Measurements from ENCODE around the gene CAMKK2. TPM values are rescaled to one million over a fixed set of nuclear protein-coding genes. Genes with fewer than 3 reads are reported as not detected.
"Not testable (repeated sequence)": the region's sequence is repeated elsewhere in the genome, so short reads cannot be mapped to it uniquely, and the experiment has no call there.

The CAMKK2 gene
- total RNA-seq, 2 experiments from 2014 or later = 22.0 to 22.4 TPM

DNA sequence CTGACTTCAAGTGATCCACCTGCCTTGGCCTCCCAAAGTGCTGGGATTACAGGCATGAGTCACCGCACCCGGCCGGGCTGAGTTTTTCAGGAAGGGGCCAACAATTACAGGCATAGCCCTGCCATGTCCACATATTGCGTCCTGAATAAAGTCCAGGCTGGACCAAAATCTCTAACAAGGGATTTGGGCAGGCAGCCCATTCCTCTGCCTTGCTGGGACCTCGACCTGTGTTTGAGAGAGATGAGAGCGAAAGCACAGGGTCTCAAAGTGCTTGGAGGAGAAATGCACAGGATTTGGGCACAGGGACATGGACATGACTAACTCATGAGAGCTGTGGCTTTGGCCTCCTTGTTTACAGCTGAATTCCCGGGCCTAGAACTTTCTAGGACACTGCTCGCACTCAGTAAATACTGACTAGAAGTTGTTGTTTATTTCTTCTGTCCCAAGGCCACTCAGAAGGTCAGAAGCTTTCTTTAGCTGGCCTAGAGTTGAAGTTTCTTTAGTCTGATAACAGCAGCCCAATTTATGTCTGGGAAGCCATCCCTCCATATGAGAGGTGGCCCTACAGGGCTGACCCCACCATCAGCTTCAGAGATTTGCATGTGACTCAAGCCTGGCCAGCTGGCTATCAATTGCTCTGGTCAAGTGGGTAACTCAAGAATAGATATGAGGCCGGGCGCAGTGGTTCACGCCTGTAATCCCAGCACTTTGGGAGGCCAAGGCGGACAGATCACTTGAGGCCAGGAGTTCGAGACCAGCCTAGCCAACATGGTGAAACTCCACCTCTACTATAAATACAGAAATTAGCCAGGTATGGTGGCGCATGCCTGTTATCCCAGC is 11.7 kb downstream of the CAMKK2 start:
- no peak overlapping the region for H3K4me3 Mint-ChIP-seq
- H3K36me3 Mint-ChIP-seq = no peaks in the 10 kb centered on the region
- H3K27me3 Mint-ChIP-seq = no peaks in the 10 kb centered on the region
- H3K9me3 Mint-ChIP-seq = no peaks in the 10 kb centered on the region
- H3K27ac Mint-ChIP-seq = no peak overlapping the region
- ChIA-PET POLR2A (no interaction called here), CTCF (no interaction called here)
- intact Hi-C loops (cut with micrococcal nuclease) = no loop called here
- peaks cover 6% of the 10 kb centered on the region for H3K4me1 Mint-ChIP-seq (ENCODE audit: low read depth)
- no peak for DNase-seq

DNA sequence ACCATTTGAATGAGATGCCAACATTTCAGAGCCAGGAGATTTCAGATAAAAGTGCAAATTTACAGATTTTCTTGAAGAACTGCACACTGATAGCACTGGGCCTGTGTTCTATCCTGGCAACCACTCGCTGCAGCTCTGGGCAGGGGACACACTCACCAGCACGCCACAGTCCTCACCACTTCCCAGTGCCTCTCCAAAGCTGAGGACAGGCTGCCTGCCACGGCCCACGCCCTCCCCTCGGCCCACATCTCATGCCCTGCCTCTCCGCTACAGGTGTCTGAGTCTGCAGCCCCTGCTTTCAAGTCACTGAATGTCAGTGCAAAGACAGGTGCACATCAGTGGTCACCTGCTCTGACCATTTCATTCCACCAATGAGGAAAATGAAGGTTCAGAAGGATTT is 12.7 kb downstream of the CAMKK2 start:
- peaks cover 4% of the 10 kb centered on the region for H3K4me1 Mint-ChIP-seq (ENCODE audit: low read depth)
- H3K9me3 Mint-ChIP-seq = no peaks in the 10 kb centered on the region
- intact Hi-C loops (cut with micrococcal nuclease) = no loop called here
- H3K27ac Mint-ChIP-seq = no peak overlapping the region
- H3K4me3 Mint-ChIP-seq = no peak overlapping the region
- no peak for DNase-seq
- ChIA-PET CTCF (no interaction called here), POLR2A (no interaction called here)
- H3K36me3 Mint-ChIP-seq = no peaks in the 10 kb centered on the region
- H3K27me3 Mint-ChIP-seq = no peaks in the 10 kb centered on the region

- no peak for DNase-seq
- Mint-ChIP-seq H3K27me3 (no peaks in the 10 kb centered on the region), H3K27ac (no peak overlapping the region), H3K4me3 (no peak overlapping the region), H3K4me1 (ENCODE audit: low read depth) (peaks cover 1% of the 10 kb centered on the region), H3K9me3 (no peaks in the 10 kb centered on the region), H3K36me3 (peaks cover 1% of the 10 kb centered on the region)
- intact Hi-C loops (cut with micrococcal nuclease) = no loop called here
- CTCF ChIA-PET = no interaction called here
- POLR2A ChIA-PET = no interaction called here
Measured at GRCh38 chr12:121283388-121283787, 13.1 kb downstream of the CAMKK2 start.

DNA sequence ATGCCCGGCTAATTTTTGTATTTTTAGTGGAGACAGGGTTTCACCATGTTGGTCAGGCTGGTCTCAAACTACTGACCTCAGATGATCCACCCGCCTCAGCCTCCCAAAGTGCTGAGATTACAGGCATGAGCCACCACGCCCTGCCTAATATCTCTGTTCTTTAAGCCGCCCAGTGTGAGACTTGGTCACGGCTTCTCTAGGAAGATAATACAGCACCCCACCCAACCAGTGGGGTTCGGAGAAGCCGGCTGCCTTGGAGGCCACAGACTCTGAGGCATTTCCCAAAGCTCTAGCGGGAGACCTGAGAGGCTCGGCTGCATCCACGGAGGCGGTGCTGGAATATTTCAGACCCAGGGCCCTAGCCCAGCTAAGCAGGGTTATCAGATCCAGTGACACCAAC is 13.6 kb downstream of the CAMKK2 start:
- H3K4me3 Mint-ChIP-seq; H3K27me3 Mint-ChIP-seq; CTCF ChIA-PET; H3K27ac Mint-ChIP-seq; intact Hi-C loops (cut with micrococcal nuclease); DNase-seq; H3K9me3 Mint-ChIP-seq; POLR2A ChIA-PET; H3K36me3 Mint-ChIP-seq; H3K4me1 Mint-ChIP-seq (ENCODE audit: low read depth): not testable (repeated sequence)

DNA sequence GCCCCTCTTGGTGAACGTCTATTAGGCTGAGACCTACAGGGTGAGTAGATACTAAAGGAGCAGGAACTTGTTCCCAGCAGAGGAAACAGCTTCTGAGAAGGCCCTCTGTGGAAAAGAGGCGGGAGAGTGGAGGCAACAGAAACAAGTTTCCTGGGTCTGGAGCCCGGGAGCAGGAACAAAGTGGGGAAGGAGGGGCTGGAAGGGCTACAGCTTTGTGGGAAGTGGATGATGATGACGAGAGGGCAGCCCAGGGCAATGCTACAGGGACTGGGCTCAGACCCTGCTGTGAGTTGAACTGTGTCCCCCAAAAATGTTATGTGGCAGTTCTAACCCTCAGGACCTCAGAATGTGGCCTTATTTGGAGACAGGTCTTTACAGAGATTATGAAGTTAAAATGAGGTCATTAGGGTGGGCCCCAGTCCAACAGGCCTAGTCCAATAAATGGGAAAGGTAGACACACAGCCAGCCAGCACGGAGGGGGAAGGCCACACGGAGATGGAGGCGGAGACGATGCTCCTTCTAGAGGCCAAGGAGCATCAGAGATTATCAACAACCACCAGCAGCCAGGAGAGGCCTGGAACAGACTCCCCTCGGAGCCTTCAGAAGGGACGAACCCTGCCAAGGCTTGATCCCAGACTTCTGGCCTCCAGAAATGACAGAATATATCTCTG is 14.3 kb downstream of the CAMKK2 start:
- Mint-ChIP-seq H3K27me3 (no peaks in the 10 kb centered on the region), H3K36me3 (peaks cover 1% of the 10 kb centered on the region), H3K27ac (no peak overlapping the region), H3K9me3 (no peaks in the 10 kb centered on the region), H3K4me3 (no peak overlapping the region), H3K4me1 (ENCODE audit: low read depth) (peaks cover 3% of the 10 kb centered on the region)
- no peak for DNase-seq
- intact Hi-C loops (cut with micrococcal nuclease) = no loop called here
- ChIA-PET POLR2A (no interaction called here), CTCF (no interaction called here)

GRCh38 chr12:121281116-121281515 is 15.4 kb downstream of the CAMKK2 start:
- CTCF ChIA-PET; POLR2A ChIA-PET; H3K27me3 Mint-ChIP-seq; H3K9me3 Mint-ChIP-seq; H3K36me3 Mint-ChIP-seq; DNase-seq; intact Hi-C loops (cut with micrococcal nuclease); H3K4me1 Mint-ChIP-seq (ENCODE audit: low read depth); H3K27ac Mint-ChIP-seq; H3K4me3 Mint-ChIP-seq: not testable (repeated sequence)

- intact Hi-C loops (cut with micrococcal nuclease); H3K9me3 Mint-ChIP-seq; CTCF ChIA-PET; POLR2A ChIA-PET; H3K27me3 Mint-ChIP-seq; DNase-seq; H3K4me1 Mint-ChIP-seq (ENCODE audit: low read depth); H3K36me3 Mint-ChIP-seq; H3K4me3 Mint-ChIP-seq; H3K27ac Mint-ChIP-seq: not testable (repeated sequence)
Measured at GRCh38 chr12:121280531-121280930, 16.0 kb downstream of the CAMKK2 start.

GRCh38 chr12:121279507-121279915 is 17.0 kb downstream of the CAMKK2 start:
- Mint-ChIP-seq H3K4me1 (ENCODE audit: low read depth) (peaks cover 8% of the 10 kb centered on the region), H3K4me3 (no peak overlapping the region), H3K36me3 (peaks cover 5% of the 10 kb centered on the region), H3K27me3 (no peaks in the 10 kb centered on the region), H3K27ac (no peak overlapping the region), H3K9me3 (no peaks in the 10 kb centered on the region)
- DNase-seq = no peak
- intact Hi-C loops (cut with micrococcal nuclease) = no loop called here
- POLR2A ChIA-PET = no interaction called here
- CTCF ChIA-PET = no interaction called here

GRCh38 chr12:121279071-121279375 is 17.5 kb downstream of the CAMKK2 start:
- H3K4me3 Mint-ChIP-seq = no peak overlapping the region
- H3K9me3 Mint-ChIP-seq = no peaks in the 10 kb centered on the region
- peaks cover 8% of the 10 kb centered on the region for H3K4me1 Mint-ChIP-seq (ENCODE audit: low read depth)
- ChIA-PET CTCF (no interaction called here), POLR2A (no interaction called here)
- no peaks in the 10 kb centered on the region for H3K27me3 Mint-ChIP-seq
- H3K36me3 Mint-ChIP-seq = peaks cover 5% of the 10 kb centered on the region
- DNase-seq = no peak
- no peak overlapping the region for H3K27ac Mint-ChIP-seq
- intact Hi-C loops (cut with micrococcal nuclease) = no loop called here

- Mint-ChIP-seq H3K4me1 (ENCODE audit: low read depth) (peaks cover 8% of the 10 kb centered on the region), H3K4me3 (no peak overlapping the region), H3K36me3 (peaks cover 9% of the 10 kb centered on the region), H3K27me3 (no peaks in the 10 kb centered on the region), H3K27ac (no peak overlapping the region), H3K9me3 (no peaks in the 10 kb centered on the region)
- no peak for DNase-seq
- CTCF ChIA-PET = no interaction called here
- POLR2A ChIA-PET = no interaction called here
- intact Hi-C loops (cut with micrococcal nuclease) = no loop called here
Measured at GRCh38 chr12:121278169-121279070, 18.1 kb downstream of the CAMKK2 start.

DNA sequence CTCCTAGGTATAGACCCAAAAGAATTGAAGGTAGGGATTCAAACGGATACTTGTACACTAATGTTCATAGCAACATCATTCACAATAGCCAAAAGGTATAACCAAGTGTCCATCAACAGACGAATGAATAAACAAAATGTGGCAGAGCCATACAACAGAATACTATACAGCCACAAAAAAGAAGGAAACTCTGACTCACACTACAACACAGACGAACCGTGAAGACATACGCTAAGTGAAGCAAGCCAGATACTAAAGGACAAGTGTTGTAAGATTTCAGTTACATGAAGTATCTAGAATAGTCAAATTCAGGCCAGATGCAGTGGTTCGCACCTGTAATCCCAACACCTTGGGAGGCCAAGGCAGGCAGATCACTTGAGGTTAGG is 19.1 kb downstream of the CAMKK2 start:
- H3K27ac Mint-ChIP-seq = no peak overlapping the region
- ChIA-PET CTCF (no interaction called here), POLR2A (no interaction called here)
- intact Hi-C loops (cut with micrococcal nuclease) = no loop called here
- H3K9me3 Mint-ChIP-seq = no peaks in the 10 kb centered on the region
- no peak overlapping the region for H3K4me3 Mint-ChIP-seq
- peaks cover 8% of the 10 kb centered on the region for H3K4me1 Mint-ChIP-seq (ENCODE audit: low read depth)
- H3K27me3 Mint-ChIP-seq = no peaks in the 10 kb centered on the region
- DNase-seq = no peak
- H3K36me3 Mint-ChIP-seq = peaks cover 15% of the 10 kb centered on the region

DNA sequence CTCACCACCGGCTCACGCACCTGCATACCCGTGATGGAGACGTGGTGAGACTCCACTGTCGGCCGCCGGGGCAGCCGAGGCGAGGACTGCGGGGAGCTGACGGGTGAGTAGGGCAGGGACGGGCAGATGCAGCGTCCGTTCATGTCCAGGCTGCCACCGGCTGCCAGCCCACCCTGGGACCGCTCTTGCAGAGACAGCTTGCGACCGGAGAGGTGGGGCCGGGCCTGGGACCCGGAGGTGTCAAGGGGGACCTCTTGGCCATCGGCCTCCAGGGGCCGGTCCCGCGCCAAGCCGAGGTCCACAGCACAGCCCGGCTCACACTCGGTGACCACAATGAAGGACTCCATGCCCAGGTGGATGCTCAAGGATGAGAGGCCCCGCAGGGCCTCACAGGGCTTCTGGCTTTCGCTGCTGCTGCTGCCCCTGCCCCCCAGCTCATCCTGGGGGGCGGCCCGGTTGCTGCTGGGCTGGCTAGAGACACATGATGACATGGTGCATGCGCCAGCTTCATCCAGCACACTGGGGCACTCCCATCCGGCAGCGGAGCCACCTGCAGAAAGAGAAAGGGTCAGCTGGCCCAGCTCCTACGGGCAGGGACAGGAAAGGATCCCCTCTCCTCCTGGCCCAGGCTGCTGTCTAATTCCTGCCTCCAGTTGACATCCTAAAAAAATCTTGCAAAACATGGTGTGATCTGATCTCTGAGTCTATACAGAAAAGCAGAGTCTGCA is 22.3 kb downstream of the CAMKK2 start:
- no peaks in the 10 kb centered on the region for H3K9me3 Mint-ChIP-seq
- intact Hi-C loops (cut with micrococcal nuclease) = no loop called here
- no peak overlapping the region for H3K27ac Mint-ChIP-seq
- peaks cover 25% of the 10 kb centered on the region for H3K36me3 Mint-ChIP-seq
- H3K27me3 Mint-ChIP-seq = no peaks in the 10 kb centered on the region
- ChIA-PET POLR2A (no interaction called here), CTCF (no interaction called here)
- H3K4me3 Mint-ChIP-seq = no peak overlapping the region
- no peak for DNase-seq
- peaks cover 8% of the 10 kb centered on the region for H3K4me1 Mint-ChIP-seq (ENCODE audit: low read depth)

All from activated CD4-positive, alpha-beta memory T cell treated with anti-CD3 and anti-CD28 coated beads for 36 hours (primary cell).